Kidney capillary endothelial cell (primary cell): Measurements from ENCODE around the gene SERPINB13.

Experiments used
- DNase-seq: peaks from one replicate; pipeline ENCODE4 v3.0.0-alpha.2; 2018; ENCODE audit warnings: low spot score

Gene SERPINB13

DNA sequence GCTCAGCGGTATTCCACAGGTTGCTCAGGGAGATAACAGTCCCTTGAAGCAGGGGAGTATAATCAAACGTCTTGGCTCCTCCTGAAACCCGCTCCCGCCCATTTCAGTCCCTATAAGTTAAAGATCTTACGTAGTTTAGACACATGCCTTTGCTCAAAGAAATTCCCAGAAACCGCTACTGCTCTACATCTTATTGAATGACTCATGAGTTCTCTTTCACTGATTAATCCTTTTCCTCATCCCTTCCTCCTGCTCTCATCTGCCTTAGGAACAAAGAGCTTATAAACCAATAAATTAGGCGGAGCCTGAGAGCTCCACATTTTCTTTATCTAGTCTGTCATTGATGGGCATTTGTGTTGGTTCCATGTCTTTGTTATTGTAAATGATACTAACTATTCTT lies 61.1 kb downstream of the SERPINB13 start:
- DNase-seq = no peak
